ENCODE results near the gene MGA. TPM values are rescaled to one million over a fixed set of nuclear protein-coding genes. Genes with fewer than 3 reads are reported as not detected.

Gene MGA
- total and polyA plus RNA-seq, 2 of the 8 experiments (the other 6 are each of a cell fraction or from before 2014, with no cell fraction given), result 7.6 to 53.2 TPM

DNA sequence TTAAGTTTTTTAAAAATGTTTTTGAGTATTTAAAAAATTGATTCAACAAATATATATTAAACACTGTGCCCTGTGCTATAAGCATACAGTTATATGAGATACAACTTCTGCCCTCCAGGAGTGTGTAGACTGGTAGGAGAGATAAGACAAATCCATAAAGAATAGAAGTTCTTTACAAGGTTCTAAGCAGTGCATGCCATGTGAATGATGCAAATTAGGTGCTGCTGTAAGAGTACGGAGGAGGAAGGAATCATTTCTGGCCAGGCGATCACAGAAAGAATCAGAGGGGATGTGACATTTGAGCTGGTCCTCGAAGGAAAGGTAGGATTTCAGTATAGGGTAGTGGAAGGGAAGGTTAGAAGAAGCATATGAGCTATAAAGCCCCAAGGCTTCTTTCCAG lies 128.1 kb downstream of the MGA start (continued):
- TF ChIP-seq TEAD4 (IDR thresholded peaks at IDR 0.05; ENCODE audit: low read depth, low read length), result no peak
- no peak for TF ChIP-seq MAFK (IDR thresholded peaks at IDR 0.05; ENCODE audit: low read depth, low read length)
- no peak for TF ChIP-seq TBP (IDR thresholded peaks at IDR 0.05; ENCODE audit: low read depth, low read length)
- TF ChIP-seq RNF2 (IDR thresholded peaks at IDR 0.05; ENCODE audit: borderline replicate concordance, low read depth, low read length, missing control alignments, poor library complexity, severe bottlenecking), result no peak
- no peak for TF ChIP-seq CBX8 (IDR thresholded peaks at IDR 0.05; ENCODE audit: borderline replicate concordance, low read depth, low read length)
- TF ChIP-seq BCL11A (IDR thresholded peaks at IDR 0.05; ENCODE audit: low read depth in 2 of 2, low read length in 2 of 2), result no peak
- no peak for TF ChIP-seq SP2 (IDR thresholded peaks at IDR 0.05; ENCODE audit: low read length)

All from H1 (cell line).